AG09309 (cell line): ENCODE data around the gene SYPL1.

Experiments used
- DNase-seq: peaks from one replicate; pipeline ENCODE4 v3.0.0-alpha.2; 2010; ENCODE audit warnings: low read depth
- H3K4me3 ChIP-seq: 2 replicates; pipeline ENCODE4 v1.5.1; 2011; ENCODE audit warnings: mild to moderate bottlenecking, low read depth, low read length, moderate library complexity; ENCODE audit not compliant: control insufficient read depth
- TF ChIP-seq, protein P1 (sequence below): IDR thresholded peaks from 2 replicates; pipeline ENCODE4 v1.5.1; 2011; ENCODE audit warnings: mild to moderate bottlenecking, low read depth, low read length, inconsistent platforms; ENCODE audit not compliant: insufficient read depth, control insufficient read depth; ENCODE audit errors: missing control alignments

The SYPL1 gene

DNA sequence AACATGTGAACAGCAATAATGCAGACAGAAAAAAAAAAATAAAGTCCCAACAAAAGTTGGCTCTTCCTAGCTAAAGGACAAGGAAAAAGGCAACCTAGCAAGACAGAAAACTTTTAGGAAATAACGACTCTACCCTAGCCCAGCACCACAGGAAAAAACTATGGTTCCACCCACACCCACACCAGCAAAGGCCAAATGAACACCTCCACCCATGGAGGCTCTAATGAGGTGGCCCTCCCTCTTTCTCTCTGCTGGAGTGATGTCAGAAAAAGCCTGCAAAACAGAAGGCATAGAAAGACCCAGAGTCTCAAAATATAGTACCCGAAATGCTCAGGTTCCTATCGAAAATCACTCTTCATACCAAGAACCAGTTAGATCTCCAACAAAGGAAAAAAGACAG is 28.4 kb downstream of the SYPL1 start:
- H3K4me3 ChIP-seq, result no peak overlapping the region
- DNase-seq, result no peak
- TF ChIP-seq, protein P1, sequence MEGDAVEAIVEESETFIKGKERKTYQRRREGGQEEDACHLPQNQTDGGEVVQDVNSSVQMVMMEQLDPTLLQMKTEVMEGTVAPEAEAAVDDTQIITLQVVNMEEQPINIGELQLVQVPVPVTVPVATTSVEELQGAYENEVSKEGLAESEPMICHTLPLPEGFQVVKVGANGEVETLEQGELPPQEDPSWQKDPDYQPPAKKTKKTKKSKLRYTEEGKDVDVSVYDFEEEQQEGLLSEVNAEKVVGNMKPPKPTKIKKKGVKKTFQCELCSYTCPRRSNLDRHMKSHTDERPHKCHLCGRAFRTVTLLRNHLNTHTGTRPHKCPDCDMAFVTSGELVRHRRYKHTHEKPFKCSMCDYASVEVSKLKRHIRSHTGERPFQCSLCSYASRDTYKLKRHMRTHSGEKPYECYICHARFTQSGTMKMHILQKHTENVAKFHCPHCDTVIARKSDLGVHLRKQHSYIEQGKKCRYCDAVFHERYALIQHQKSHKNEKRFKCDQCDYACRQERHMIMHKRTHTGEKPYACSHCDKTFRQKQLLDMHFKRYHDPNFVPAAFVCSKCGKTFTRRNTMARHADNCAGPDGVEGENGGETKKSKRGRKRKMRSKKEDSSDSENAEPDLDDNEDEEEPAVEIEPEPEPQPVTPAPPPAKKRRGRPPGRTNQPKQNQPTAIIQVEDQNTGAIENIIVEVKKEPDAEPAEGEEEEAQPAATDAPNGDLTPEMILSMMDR, result no peak

GRCh38 chr7:106082087-106082854 is 29.8 kb downstream of the SYPL1 start:
- TF ChIP-seq, protein P1, result no peak
- no peak for DNase-seq
- no peak overlapping the region for H3K4me3 ChIP-seq

DNA sequence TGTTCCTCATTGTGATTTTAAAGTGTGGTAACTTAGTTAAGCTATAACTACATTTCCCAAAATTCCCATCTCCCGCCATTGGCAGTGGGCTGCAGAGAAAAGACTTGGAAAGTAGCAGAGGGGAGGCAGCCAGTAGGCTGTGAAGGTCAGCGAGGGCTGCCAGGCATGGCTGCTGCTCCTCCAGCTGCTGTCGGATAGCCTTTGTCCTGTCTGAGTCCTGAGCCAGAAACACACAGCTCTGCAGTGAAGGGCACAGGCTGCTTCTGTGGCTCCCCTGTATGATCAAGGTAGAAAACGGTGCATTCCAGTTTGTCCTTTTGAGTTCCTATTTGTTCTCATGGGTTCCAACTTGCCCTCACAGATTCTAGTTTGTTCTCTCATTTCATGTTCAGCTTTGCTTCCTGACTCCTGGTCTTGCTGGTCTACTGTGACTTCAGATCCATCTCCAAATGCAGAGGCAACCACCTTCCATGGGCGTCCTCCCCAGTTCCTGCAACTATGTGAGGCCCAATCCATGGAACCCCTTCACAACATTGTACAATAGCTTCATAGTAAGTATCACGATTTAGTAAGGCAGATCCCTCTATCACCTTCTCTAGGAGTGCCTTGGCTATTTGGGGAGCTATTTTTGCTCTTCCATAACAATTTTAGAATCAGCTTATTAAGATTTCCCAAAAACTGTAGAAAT is 31.7 kb downstream of the SYPL1 start:
- no peak overlapping the region for H3K4me3 ChIP-seq
- TF ChIP-seq, protein P1, result no peak
- DNase-seq, result no peak

DNA sequence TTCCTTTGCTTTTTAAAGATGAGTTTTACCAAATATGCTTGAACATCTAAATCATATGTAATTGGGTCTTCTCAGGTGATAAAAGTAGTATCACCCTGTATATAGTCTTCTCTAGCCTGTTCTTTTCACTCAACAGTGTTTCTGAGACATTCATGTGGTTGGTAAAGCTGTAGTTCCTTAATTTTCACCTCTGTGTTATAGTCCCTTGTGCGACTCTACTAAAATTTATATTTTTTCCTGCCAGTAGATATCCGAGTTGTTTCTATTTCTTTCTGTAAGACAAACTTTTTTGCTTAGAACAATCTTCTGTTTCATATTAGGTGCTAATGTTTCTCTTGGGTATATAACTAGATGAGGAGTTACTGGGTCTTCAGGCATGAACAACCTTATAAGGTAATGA is 35.6 kb downstream of the SYPL1 start:
- no peak for DNase-seq
- TF ChIP-seq, protein P1, result no peak
- H3K4me3 ChIP-seq, result no peak overlapping the region

DNA sequence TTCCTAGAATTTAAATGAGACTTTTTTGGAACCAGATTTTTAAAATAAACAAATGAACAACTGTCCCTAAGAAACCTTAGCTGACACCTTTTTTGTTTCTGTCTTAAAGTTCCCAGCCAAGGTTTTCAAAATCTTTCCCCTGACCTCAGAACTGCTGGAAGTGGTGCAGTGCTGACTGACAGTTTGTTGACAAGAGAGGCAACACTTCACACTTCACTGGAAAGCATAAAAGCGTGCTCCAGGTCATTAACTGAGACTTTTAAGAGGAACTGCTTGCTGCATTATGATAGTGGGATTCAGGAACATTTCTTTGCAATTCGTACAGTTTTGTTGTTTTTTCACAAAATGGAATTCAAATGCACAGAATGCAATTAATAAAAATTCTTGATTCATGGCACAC is 36.2 kb downstream of the SYPL1 start:
- no peak overlapping the region for H3K4me3 ChIP-seq
- no peak for DNase-seq
- TF ChIP-seq, protein P1, result no peak

DNA sequence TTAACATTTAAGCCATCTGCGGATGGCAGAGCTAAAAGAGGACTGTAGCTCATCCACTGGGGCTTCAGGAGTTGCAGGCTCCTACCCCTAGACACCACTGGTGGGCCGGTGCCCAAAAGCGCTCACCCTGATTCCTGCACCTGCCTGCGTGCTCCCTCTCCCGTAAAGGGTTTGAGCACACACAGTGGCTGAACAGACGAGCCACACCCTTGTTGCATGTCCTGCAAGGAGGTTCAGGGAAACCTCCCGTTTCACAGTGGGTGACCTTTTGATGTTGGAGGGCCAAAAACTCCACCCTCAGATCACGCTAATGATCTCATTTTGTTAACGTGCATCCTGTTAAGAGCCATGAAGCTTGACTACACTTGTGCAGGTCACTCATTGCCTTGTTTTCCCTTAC is 37.9 kb downstream of the SYPL1 start:
- H3K4me3 ChIP-seq, result no peak overlapping the region
- DNase-seq, result no peak
- TF ChIP-seq, protein P1, result no peak

- TF ChIP-seq, protein P1, result no peak
- H3K4me3 ChIP-seq, result no peak overlapping the region
- DNase-seq, result no peak
Observed at GRCh38 chr7:106073701-106074100, 38.4 kb downstream of the SYPL1 start.
